Mucosa of descending colon (tissue), 3 donors: ENCODE measurements around the gene PTPRE. TPM values are rescaled to one million over a fixed set of nuclear protein-coding genes. Genes with fewer than 3 reads are reported as not detected.

ENCODE experiments used
- ATAC-seq: fragments of 200-7000 bp; cut with Tn5 transposase; one replicate; pipeline ENCODE4 v1.9.1; 2020; ENCODE audit warnings: mild to moderate bottlenecking, moderate library complexity
- DNase-seq, 3 donors: peaks; one replicate each; pipeline ENCODE4 v3.0.0-alpha.2; 2020
- H3K36me3 ChIP-seq: fragments of 200-600 bp; one replicate; pipeline ENCODE4 v1.8.0; 2021; ENCODE audit warnings: low read depth, mild to moderate bottlenecking
- H3K4me1 ChIP-seq: fragments of 200-600 bp; one replicate; pipeline ENCODE4 v1.8.0; 2021; ENCODE audit warnings: low read depth, mild to moderate bottlenecking
- H3K4me3 ChIP-seq: fragments of 200-600 bp; one replicate; pipeline ENCODE4 v1.8.0; 2021; ENCODE audit warnings: mild to moderate bottlenecking
- H3K9me3 ChIP-seq: fragments of 200-600 bp; one replicate; pipeline ENCODE4 v1.8.0; 2021; ENCODE audit warnings: mild to moderate bottlenecking
- CTCF ChIP-seq: fragments of 200-600 bp; IDR thresholded peaks from one replicate; pipeline ENCODE4 v1.8.0; 2022; ENCODE audit warnings: antibody characterized with exemption, mild to moderate bottlenecking
- intact Hi-C, 2 donors: fragments of 100-400 bp; cut with DNase I in 1 of 2; cut with micrococcal nuclease in 1 of 2; formaldehyde crosslinking; loops; one replicate each; pipeline versions ENCODE4 v1.11.0 to v1.11.1; 2022; cut with DNase I, micrococcal nuclease
- total RNA-seq, 3 donors: library from RNA; stranded (reverse); fragmentation: NEBNext Ultra II Directional in 2 of 3; extraction: Animal tissue kit (Norgen Biotek cat#: 25700) in 2 of 3; gene quantifications; one replicate each; pipeline versions ENCODE4 v1.2.1 to v1.2.4, GENCODE V29; 2021 to 2023
- donor health status: DM: no; HTN: no; CAD: no; lungs with moderate emphysema.
- donor health status: DM: no; HTN: no; CAD: no.
- donor health status: DM: no; HTN: yes; CAD: no.

PTPRE gene
- total RNA-seq, 3 donors from 2014 or later = 28.8 to 33.6 (median 32.5) TPM

- DNase-seq (no peak), ATAC-seq (no peak)
- H3K4me3 ChIP-seq = no peak overlapping the region
- intact Hi-C loops = no loop called here
- H3K9me3 ChIP-seq = no peaks in the 10 kb centered on the region
- TF ChIP-seq CTCF = no peak
- H3K4me1 ChIP-seq = peaks cover 7% of the 10 kb centered on the region
- H3K36me3 ChIP-seq = no peaks in the 10 kb centered on the region
Observed at GRCh38 chr10:128109707-128110106, 202.8 kb downstream of the PTPRE start.

GRCh38 chr10:128110339-128110738 lies 203.4 kb downstream of the PTPRE start:
- intact Hi-C loops = no loop called here
- Histone ChIP-seq H3K4me1 (peaks cover 7% of the 10 kb centered on the region), H3K36me3 (no peaks in the 10 kb centered on the region), H3K4me3 (no peak overlapping the region), H3K9me3 (no peaks in the 10 kb centered on the region)
- TF ChIP-seq CTCF = no peak
- no peak for ATAC-seq
- DNase-seq = no peak

GRCh38 chr10:128111696-128112095 lies 204.8 kb downstream of the PTPRE start:
- Histone ChIP-seq H3K4me3 (no peak overlapping the region), H3K9me3 (no peaks in the 10 kb centered on the region), H3K4me1 (peaks cover 7% of the 10 kb centered on the region), H3K36me3 (no peaks in the 10 kb centered on the region)
- DNase-seq = peak in 1 of 3 donors; percentile 20
- intact Hi-C loops = no loop called here
- TF ChIP-seq CTCF = no peak
- ATAC-seq = peak; percentile 48

- no peak for TF ChIP-seq CTCF
- DNase-seq (no peak), ATAC-seq (no peak)
- intact Hi-C loops = no loop called here
- H3K4me1 ChIP-seq = peaks cover 7% of the 10 kb centered on the region
- no peaks in the 10 kb centered on the region for H3K36me3 ChIP-seq
- H3K4me3 ChIP-seq = no peak overlapping the region
- H3K9me3 ChIP-seq = no peaks in the 10 kb centered on the region
Observed at GRCh38 chr10:128113026-128113425, 206.1 kb downstream of the PTPRE start.

GRCh38 chr10:128114901-128115300 lies 208.0 kb downstream of the PTPRE start:
- TF ChIP-seq CTCF = no peak
- H3K4me3 ChIP-seq = no peak overlapping the region
- DNase-seq (no peak), ATAC-seq (no peak)
- no peaks in the 10 kb centered on the region for H3K9me3 ChIP-seq
- intact Hi-C loops = no loop called here
- H3K4me1 ChIP-seq = peaks cover 7% of the 10 kb centered on the region
- no peaks in the 10 kb centered on the region for H3K36me3 ChIP-seq

GRCh38 chr10:128115356-128115755 lies 208.5 kb downstream of the PTPRE start:
- DNase-seq (no peak), ATAC-seq (no peak)
- Histone ChIP-seq H3K36me3 (no peaks in the 10 kb centered on the region), H3K4me3 (no peak overlapping the region), H3K4me1 (peaks cover 7% of the 10 kb centered on the region), H3K9me3 (no peaks in the 10 kb centered on the region)
- intact Hi-C loops = no loop called here
- TF ChIP-seq CTCF = no peak
